HS-27A (cell line): Measurements from ENCODE around the gene BAX.

Experiments
- DNase-seq: peaks from one replicate; pipeline ENCODE4 v3.0.0-alpha.2; 2012; ENCODE audit warnings: low read depth, missing footprints

BAX gene

DNA sequence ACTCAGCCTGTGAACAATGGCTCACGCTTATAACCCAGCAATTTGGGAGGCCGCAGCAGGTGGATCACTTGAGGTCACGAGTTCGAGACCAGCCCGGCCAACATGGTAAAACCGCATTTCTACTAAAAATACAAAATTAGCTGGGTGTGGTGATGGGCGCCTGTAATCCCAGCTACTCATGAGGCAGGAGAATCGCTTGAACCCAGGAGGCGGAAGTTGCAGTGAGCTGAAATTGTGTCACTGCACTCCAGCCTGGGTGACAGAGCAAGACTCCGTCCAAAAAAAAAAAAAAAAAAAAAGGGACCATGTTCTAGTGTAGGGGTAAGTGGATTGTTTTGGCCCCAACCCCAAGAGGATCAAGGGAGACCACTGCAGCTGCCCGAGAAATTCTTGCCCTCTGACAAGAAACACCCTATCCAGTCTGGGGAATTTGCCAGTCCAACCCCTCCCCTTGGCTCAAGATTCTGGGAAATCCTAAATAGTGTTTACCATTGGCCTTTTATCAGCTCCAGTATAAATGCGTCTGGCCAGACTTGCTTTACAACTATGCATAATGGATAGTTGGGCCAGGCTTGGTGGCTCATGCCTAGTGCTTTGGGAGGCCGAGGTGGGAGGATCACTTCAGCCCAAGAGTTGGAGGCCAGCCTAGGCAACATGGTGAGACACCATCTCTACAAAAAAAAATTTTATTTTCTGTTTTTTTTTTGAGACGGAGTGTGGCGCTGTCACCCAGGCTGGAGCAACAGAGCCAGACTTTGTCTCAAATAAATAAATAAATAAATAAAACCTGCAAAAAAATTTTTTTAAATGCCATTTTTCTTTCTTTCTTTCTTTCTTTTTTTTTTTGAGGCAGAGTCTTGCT, 26.3 kb upstream of the BAX start:
- DNase-seq: no peak

DNA sequence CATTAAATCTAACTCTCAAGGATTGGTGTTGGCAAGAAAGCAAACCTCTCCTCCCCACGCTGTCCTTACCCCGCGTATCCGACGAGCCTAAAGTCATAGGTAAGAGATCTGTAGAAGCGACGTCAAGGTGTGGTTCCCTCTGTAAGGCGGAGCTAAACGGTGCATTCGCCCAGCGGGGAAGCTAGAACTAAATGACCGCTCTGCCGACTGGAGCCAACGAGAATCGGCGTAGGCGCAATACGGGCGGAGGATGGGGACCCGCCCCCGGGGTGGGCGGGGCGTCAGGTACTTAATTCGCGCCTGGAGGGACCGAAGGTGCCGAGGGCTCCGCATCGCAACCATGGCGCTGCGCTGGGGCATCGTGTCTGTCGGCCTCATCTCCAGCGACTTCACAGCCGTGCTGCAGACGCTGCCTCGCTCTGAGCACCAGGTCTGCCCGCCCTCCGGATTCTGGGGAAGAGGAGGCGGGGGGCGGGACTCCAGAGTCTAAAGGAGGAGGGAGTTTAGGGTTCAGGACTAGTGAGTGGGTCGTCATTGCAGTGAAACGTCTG, 21.2 kb upstream of the BAX start, which contains the start of gene DHDH:
DHDH (plus strand) TSS at position 318 of the 551 bp plus-strand sequence; CDS start at position 341, 23 bp downstream.
- DNase-seq: no peak

DNA sequence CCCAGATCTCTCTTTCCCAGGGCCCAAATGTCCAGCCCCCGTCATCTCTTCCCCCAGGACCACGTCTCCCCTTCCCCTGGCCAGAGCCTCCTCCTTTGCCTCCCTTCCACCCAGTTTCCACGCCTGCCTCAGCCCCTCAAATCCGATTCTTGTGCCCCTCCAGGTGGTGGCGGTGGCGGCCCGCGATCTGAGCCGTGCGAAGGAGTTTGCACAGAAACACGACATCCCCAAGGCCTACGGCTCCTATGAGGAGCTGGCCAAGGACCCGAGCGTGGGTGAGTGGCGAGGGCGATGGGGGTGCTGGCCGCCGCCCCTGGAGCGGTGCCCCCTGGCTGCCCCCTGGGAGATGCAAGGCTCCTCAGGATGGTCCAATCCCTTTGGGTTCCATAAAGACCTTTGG, 19.8 kb upstream of the BAX start:
- DNase-seq: no peak

DNA sequence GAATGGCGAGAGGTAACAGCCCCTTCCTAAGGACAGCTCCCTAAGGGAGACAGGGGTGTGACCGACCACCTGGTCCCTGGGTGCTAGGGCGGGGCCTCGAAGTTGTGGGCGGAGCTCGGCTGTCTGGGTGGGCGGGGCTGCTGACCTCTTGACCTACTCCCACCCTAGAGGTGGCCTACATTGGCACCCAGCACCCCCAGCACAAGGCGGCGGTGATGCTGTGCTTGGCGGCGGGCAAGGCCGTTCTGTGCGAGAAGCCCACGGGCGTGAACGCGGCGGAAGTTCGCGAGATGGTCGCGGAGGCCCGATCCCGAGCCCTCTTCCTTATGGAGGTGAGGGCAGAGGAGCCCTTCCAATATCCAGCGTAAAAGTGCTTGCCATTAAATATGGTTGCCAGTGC, 18.8 kb upstream of the BAX start:
- no peak for DNase-seq

DNA sequence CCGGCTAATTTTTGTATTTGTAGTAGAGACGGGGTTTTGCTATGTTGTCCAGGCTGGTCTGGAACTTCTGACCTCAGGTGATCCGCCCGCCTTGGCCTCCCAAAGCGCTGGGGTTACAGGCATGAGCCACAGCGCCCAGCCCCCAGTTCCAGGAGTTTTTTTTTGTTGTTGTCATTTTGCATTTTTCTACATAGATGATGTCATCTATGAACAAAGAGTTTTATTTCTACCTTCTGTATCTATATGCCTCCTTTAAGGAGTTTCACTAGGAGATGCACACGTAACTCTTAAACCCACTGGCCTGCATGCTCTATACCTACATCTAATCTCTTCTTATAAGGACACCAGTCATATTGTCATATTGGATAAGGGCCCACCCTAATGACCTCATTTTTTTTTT, 16.4 kb upstream of the BAX start:
- no peak for DNase-seq

DNA sequence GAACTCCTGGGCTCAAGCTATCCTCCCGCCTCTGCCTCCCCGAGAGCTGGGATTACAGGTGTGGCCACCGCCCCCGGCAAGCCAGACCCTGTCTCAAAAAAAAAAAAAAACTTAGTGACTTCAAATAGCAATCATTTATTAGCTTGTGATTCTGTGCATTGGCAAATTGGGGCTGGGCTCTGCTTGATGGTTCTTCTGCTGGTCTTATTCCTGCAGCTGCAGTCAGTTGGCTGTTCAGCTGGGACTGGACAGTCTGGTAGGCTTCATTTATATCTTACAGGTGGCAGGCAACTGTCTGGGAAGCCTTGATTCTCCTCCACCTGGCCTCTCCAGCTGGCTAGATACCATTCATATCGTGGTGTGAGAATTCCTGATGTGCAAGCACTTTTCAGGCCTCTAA, 13.8 kb upstream of the BAX start:
- DNase-seq: no peak

DNA sequence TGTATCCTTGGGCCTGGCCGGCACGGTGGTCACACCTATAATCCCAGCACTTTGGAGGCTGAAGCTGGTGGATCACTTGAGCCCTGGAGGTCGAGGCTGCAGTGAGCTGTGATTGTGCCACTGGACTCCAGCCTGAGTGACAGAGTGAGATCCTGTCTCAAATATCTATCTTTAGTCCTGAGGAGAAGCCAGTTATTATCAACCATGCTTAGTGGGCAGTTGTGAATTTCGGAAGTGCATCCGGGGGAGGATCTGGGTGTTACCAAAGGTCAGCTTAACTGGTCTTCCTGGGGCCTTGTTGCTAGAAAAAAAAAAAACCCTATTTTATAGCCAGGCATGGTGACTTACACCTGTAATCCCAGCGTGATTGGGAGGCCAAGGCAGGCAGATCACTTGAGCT, 11.6 kb upstream of the BAX start:
- no peak for DNase-seq

DNA sequence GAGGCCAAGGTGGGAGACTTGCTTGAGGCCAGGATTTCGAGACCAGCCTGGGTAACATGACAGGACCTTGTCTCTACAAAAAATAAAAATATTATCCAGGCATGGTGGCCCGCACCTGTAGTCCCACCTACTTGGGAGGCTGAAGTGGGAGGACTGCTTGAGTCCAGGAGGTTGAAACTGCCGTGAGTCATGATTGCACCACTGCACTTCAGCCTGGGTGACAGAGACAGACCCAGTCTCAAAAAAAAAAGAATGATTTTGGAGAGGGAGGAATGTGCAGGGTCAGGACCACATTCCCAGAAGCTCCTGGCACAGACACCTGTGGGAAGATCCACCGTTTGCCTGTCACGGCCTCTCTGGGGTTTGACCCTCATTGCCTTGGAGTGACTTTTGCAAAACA, 9.3 kb upstream of the BAX start:
- DNase-seq: no peak

DNA sequence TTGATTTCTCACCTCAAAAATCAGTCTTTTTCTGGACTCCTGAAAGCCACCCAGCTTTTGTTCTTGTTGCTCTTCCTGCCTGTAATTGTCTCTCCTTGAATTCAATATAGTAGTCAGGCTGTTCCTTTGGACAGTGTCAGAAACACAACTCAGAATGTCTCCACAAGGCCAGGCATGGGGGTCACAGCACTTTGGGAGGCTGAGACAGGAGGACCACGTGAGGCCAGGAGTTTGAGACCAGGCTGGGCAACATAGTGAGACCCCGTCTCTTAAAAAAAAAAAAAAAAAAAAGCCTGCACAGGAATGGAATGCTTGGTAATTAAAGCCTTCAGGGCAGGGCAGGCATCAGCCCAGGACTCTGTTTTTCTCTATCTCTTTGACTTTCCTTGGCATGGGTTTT, 8.9 kb upstream of the BAX start:
- DNase-seq: no peak

DNA sequence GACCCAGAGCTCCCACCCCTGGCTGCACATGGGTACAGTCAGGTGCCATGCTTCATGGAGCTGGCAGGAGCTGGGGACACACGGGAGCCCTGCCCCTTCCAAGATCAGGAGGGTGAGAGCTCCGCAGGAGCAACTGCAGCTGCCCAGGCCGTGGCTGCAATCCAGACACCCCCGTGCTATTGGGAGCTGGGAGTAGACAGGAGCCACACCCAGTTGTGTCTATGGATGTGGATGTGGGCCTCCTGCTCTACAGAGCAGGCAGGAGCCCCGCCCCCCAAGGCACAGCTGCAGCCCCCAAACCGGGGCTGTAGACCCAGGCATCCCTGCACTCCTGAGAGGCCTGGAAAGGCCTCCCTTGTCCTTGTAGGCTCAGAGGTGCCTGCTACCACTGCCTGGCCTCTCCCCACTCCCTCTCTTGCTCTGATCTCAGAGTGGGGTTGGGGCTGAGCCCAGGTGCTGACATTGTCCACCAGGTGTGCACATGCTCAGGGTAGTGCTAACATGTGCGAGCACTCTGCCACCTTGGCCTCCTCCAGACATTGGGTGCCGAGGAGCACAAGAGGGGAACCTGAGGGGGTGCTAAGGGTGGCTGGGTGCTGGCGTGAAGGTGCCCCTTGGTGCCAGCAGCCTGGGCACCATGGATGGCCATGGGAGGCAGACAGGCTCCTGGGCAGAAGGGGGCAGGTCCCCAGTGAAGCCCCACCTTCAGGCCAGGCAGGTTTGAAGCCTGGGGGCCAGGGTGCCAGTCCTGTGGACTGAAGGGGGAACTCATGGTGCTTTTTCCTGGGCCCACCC, 8.0 kb upstream of the BAX start:
- DNase-seq: no peak

DNA sequence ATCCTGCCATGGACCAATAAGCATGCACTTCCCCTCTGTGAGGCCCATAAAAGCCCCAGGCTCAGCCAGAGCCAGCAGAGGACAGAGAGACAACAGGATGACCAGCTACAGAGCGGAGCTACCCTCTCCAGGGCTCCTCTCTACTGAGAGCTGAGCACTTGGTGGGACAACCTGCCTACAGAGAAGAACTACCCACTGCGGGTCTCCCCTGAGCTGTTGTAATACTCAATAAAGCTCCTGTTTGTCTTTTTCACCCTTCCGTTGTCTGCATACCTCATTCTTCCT, 7.5 kb upstream of the BAX start:
- no peak for DNase-seq

DNA sequence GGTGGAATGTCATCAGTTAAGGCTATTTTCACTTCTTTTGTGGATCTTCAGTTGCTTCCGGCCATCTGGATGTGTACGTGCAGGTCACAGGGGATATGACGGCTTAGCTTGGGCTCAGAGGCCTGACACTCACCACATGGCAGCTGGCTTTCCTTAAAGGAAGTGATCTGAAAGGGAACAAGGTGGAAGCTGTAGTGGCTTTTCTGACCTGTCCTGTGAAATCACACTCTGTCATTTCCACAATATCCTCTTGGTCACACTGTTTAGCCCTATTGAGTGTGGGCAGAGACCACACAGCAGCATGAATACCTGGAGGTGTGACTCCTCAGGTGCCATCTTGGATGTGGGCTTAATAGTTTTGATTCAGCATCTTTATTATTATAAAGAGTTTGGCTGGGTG, 4.5 kb upstream of the BAX start:
- no peak for DNase-seq

DNA sequence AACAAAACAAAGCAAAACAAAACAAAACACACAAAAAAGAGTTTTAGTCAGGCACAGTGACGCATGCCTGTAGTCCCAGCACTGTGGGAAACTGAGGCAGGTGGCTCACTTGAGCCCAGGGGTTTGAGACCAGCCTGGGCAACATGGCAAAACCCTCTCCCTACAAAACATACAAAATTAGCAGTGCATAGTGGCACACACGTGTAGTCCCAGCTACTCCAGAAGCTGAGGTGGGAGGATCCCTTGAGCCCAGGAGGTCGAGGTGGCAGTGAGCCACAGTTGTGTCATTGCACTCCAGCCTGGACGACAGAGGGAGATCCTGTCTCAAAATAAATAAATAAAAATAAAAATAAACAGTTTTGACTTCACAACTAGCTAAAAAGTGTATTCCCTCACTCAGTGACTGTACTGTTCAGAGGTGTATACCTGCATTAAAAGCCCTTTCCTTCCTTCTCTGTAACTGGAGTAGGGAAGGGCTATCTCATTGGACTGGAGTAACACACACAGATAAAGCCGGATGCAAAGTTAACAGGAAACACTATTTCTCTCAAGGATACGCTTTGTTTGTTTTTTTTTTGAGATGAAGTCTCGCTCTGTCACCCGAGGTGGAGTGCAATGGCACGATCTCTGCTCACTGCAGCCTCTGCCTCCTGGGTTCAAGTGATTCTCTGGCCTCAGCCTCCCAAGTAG, 3.7 kb upstream of the BAX start:
- no peak for DNase-seq

DNA sequence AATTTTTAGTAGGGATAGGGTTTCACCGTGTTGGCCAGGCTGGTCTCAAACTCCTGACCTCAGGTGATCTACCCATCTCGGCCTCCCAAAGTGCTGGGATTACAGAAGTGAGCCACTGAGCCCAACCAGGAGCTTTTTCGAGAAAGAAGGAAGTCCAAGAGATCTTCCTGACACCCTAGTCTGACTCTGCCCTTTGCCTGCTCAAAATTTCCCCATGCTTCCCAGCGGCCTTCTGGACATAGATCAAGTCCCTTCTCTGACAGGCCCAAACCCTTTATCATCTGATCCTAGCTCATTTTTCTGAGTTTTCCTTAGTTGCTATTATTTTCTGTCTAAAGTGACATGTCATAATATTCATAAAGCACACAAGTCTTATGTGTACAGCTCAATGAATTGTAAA, 1.5 kb upstream of the BAX start:
- DNase-seq: no peak

DNA sequence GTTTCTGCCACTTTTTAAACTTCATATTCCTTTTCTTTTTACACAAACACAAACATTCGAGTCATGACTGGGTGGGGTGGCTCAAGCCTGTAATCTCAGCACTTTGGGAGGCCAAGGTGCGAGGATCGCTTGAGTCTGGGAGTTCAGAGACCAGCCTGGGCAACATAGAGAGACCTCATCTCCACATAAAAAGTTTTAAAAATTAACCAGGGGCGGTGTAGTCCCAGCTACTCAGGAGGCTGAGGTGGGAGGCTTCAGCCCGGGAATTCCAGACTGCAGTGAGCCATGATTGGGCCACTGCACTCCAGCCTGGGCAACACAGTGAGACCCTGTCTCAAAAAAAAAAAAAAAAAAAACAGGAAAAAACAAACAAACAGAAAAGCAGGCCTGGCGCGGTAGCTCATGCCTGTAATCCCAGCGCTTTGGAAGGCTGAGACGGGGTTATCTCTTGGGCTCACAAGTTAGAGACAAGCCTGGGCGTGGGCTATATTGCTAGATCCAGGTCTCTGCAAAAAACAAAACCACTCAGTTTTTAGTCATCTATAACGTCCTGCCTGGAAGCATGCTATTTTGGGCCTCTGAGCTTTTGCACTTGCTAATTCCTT, 583 bp upstream of the BAX start:
- no peak for DNase-seq

DNA sequence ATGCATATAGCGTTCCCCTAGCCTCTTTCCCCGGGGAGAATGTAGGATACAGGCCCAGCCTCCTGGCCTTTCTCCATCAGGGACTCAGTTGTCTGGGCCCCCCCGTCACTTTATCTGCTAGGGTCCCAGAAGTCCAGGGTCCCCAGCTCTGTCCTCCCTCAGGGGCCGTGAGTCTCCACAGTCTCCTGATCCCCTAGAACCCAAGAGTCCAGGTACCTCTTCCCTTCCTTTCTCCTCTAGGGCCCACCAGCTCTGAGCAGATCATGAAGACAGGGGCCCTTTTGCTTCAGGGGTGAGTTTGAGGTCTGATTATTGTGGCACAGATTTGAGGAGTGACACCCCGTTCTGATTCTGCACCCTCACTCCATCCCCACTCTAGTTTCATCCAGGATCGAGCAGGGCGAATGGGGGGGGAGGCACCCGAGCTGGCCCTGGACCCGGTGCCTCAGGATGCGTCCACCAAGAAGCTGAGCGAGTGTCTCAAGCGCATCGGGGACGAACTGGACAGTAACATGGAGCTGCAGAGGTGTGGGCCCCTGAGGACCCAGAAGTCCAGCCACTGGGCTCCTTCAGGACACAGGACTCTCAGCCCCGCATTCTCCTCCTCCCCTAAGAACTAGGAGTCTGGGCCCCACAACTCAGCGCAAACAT, 758 bp downstream of the BAX start:
- no peak for DNase-seq

DNA sequence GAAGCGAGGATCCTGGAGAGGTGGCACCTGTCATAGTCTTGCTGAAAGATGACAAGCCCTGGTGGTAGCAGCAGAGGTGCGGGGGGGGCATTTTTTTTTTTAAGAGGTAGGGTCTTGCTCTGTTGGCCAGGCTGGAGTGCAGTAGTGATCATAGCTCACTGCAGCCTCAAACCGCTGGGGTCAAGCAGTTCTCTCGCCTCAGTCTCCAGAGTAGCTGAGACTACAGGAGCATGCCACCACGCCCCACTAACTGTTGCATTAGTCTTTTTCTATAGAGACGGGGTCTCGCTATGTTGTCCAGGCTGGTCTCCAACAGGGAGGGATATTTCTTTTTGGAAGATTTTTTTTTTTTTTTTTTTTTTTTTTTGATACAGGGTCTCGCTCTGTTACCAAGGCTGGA, 3.3 kb downstream of the BAX start:
- no peak for DNase-seq

DNA sequence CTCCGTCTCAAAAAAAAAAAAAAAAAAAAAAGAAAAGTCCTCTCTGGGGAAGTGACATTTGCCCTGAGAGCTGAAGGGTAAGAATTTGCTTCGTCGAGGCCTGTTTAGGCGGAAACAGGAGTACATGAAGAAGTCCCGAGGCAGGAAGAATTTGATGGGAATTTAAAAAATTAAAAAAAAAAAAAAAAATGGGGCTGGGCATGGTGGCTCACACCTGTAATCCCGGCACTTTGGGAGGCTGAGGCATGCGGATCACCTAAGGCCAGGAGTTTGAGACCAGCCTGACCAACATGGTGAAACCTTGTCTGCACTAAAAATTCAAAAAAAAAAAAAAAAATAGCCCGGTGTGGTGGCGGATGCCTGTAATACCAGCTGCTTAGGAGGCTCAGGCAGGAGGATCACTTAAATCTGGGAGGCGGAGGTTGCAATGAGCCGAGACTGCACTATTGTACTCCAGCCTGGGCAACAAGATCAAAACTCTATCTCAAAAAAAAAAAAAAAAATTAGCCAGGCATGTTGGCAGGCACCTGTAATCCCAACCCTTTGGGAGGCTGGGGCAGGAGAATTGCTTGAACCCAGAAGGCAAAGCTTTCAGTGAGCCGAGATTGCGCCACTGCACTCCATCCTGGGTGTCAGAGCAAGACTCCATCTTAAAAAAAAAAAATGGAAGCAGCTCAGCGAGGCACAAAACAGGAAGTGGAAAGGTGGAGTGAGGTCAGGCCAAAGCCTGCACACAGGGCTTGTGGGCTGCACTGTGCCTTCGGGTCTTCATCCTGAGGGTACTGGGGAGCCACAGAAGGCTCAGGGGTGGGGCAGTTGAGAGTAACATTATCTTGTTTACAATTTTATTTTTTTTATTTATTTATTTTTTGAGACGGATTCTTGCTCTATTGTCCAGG, 4.9 kb downstream of the BAX start:
- no peak for DNase-seq

DNA sequence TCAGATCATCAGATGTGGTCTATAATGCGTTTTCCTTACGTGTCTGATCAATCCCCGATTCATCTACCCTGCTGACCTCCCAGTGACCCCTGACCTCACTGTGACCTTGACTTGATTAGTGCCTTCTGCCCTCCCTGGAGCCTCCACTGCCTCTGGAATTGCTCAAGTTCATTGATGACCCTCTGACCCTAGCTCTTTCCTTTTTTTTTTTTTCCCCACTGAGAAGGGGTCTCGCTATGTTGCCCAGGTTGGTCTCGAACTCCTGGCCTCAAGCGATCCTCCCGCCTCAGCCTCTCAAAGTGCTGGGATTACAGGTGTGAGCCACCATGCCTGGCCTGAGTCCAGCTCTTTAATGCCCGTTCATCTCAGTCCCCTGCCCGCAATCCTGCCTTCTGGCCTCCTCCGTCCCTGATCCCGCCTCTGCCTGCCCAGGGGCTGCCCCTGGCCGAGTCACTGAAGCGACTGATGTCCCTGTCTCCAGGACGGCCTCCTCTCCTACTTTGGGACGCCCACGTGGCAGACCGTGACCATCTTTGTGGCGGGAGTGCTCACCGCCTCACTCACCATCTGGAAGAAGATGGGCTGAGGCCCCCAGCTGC, 6.5 kb downstream of the BAX start:
- DNase-seq: no peak

DNA sequence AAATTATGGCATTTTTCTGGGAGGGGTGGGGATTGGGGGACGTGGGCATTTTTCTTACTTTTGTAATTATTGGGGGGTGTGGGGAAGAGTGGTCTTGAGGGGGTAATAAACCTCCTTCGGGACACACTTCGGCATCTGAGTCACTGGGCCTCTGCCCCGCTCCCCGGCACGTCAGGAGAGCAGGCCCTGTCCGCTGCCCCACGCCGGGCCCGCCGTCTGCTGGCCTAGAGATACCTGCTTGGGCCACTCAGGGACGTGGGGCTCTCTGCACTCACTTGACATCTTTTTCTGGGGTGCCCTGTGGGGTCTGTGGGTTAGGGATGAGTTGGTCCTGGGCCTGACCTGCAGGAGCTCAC, 7.0 kb downstream of the BAX start:
- DNase-seq: no peak
